Right lobe of liver (tissue), 6 donors: ENCODE measurements around the gene PLXND1. TPM values are rescaled to one million over a fixed set of nuclear protein-coding genes. Genes with fewer than 3 reads are reported as not detected.
"Not testable (repeated sequence)": the region's sequence is repeated elsewhere in the genome, so short reads cannot be mapped to it uniquely, and the experiment has no call there.

Source experiments
- ATAC-seq, 4 donors: fragments of 200-7000 bp; cut with Tn5 transposase; one replicate each; pipeline ENCODE4 v1.9.1; 2020; ENCODE audit warnings: mild to moderate bottlenecking in 4 of 4, moderate library complexity in 4 of 4
- DNase-seq, 3 donors: peaks; one replicate each; pipeline ENCODE4 v3.0.0-alpha.2; 2020
- H3K27ac ChIP-seq, 3 donors: fragments of 200-600 bp; one replicate each; pipeline ENCODE4 v1.8.0; 2022
- H3K27me3 ChIP-seq, 2 donors: fragments of 200-600 bp; one replicate each; pipeline ENCODE4 v1.8.0; 2022
- H3K36me3 ChIP-seq, 4 donors: fragments of 200-600 bp; sonication (generic) in 1 of 4; one replicate each; pipeline versions ENCODE4 v1.5.1 to v1.8.0; 2017 to 2022; ENCODE audit warnings: control low read depth in 1 of 4
- H3K4me1 ChIP-seq, 4 donors: fragments of 200-600 bp; sonication (generic) in 1 of 4; one replicate each; pipeline versions ENCODE4 v1.5.1 to v1.8.0; 2017 to 2022; ENCODE audit warnings: control low read depth in 1 of 4
- H3K4me3 ChIP-seq, 3 donors: fragments of 200-600 bp; one replicate each; pipeline ENCODE4 v1.8.0; 2022
- H3K9me3 ChIP-seq, 4 donors: fragments of 200-600 bp; sonication (generic) in 1 of 4; one replicate each; pipeline versions ENCODE4 v1.5.1 to v1.8.0; 2017 to 2022; ENCODE audit warnings: control low read depth in 1 of 4
- CTCF ChIP-seq, 4 donors: fragments of 200-600 bp in 3 of 4; fragments of 450-650 bp in 1 of 4; IDR thresholded peaks; one replicate each; pipeline versions ENCODE4 v1.5.1 to v1.8.0; 2016 to 2022; ENCODE audit warnings: antibody characterized with exemption in 4 of 4, mild to moderate bottlenecking in 2 of 4
- POLR2A ChIP-seq: fragments of 450-650 bp; IDR thresholded peaks from one replicate; pipeline ENCODE4 v1.6.1; 2017; ENCODE audit warnings: antibody characterized with exemption, mild to moderate bottlenecking
- WGBS: methylation state at CpG from one replicate; pipeline ENCODE4 v1.1.6; 2018; ENCODE audit warnings: low coverage, low lambda C conversion rate; ENCODE audit not compliant: insufficient coverage; ENCODE audit errors: missing lambda C conversion rate; 5-methylcytosine and 5-hydroxymethylcytosine counted together
- intact Hi-C, 2 donors: fragments of 100-400 bp; cut with DNase I; formaldehyde crosslinking; loops; one replicate each; pipeline versions ENCODE4 v1.11.2 to v1.14.1; 2022
- total RNA-seq, 6 experiments: library from RNA; depleted of rRNA in 2 of 6; stranded (reverse); fragments of >200 nt in 2 of 6; fragmentation: NEBNext Ultra II Directional in 3 of 6; extraction: Animal tissue kit (Norgen Biotek cat#: 25700) in 3 of 6; gene quantifications; one replicate each; pipeline versions ENCODE4 v1.1.0 to v1.2.4, GENCODE V29; 2016 to 2023
- donor health status: DM: no; HTN: yes; CAD: no.
- donor health status: DM: no; HTN: no; CAD: no.
- donor health status: DM: no; HTN: no; CAD: no.
- donor health status: DM: no; HTN: yes; CAD: no.
- donor health status: DM: no; HTN: yes; CAD: no.

Gene PLXND1
- total RNA-seq, 6 experiments from 2014 or later = 27.0 to 48.8 (median 29.6) TPM

GRCh38 chr3:129612534-129613366, 6.3 kb upstream of the PLXND1 start:
- H3K27ac ChIP-seq = peak overlapping the region in 1 of 3 donors; percentile 21
- no peaks in the 10 kb centered on the region for H3K9me3 ChIP-seq
- no peaks in the 10 kb centered on the region for H3K36me3 ChIP-seq
- H3K27me3 ChIP-seq = no peaks in the 10 kb centered on the region
- H3K4me3 ChIP-seq = no peak overlapping the region
- intact Hi-C loops = loop anchor here (10.0 kb wide), 1 partner anchor 128 kb away; no protein-coding TSS in a partner anchor
- peaks cover 0 to 7% (median 0%) of the 10 kb centered on the region in 4 donors for H3K4me1 ChIP-seq
- ATAC-seq (no peak), DNase-seq (peak in 2 of 3 donors; percentile 12 to 51)
- TF ChIP-seq CTCF (IDR thresholded peaks at IDR 0.05) (no peak), POLR2A (no peak)
- 48% methylated on average over 7 of the region's 16 CpGs for WGBS

GRCh38 chr3:129611812-129612533, 5.5 kb upstream of the PLXND1 start:
- 40% methylated on average over 4 of the region's 25 CpGs for WGBS

GRCh38 chr3:129611446-129611800, 4.9 kb upstream of the PLXND1 start:
- H3K36me3 ChIP-seq = no peaks in the 10 kb centered on the region
- WGBS = 81% methylated on average over 3 of the region's 9 CpGs
- no peak for DNase-seq

More at GRCh38 chr3:129611812-129612533, 5.5 kb upstream of the PLXND1 start:
- peak overlapping the region in 1 of 3 donors; percentile 21 for H3K27ac ChIP-seq
- H3K27me3 ChIP-seq = no peaks in the 10 kb centered on the region
- DNase-seq (peak in 1 of 3 donors; percentile 45), ATAC-seq (peak in 3 of 4 donors; percentile 5 to 13 (median 8))
- peaks cover 0 to 7% (median 0%) of the 10 kb centered on the region in 4 donors for H3K4me1 ChIP-seq
- intact Hi-C loops = loop anchor here (10.0 kb wide), 1 partner anchor 127 kb away; no protein-coding TSS in a partner anchor
- H3K36me3 ChIP-seq = no peaks in the 10 kb centered on the region
- no peaks in the 10 kb centered on the region for H3K9me3 ChIP-seq
- no peak for TF ChIP-seq POLR2A
- no peak for TF ChIP-seq CTCF (IDR thresholded peaks at IDR 0.05)
- H3K4me3 ChIP-seq = no peak overlapping the region

GRCh38 chr3:129610794-129611445, 4.4 kb upstream of the PLXND1 start:
- not testable (repeated sequence) for ATAC-seq, H3K4me3 ChIP-seq, H3K27ac ChIP-seq, H3K9me3 ChIP-seq, H3K36me3 ChIP-seq, H3K27me3 ChIP-seq, H3K4me1 ChIP-seq, DNase-seq
- WGBS = 82% methylated on average over 5 of the region's 11 CpGs
- intact Hi-C loops = loop anchor here (10.0 kb wide), 1 partner anchor 126 kb away; no protein-coding TSS in a partner anchor

More at GRCh38 chr3:129611446-129611800, 4.9 kb upstream of the PLXND1 start:
- H3K4me1 ChIP-seq = peaks cover 0 to 7% (median 0%) of the 10 kb centered on the region in 4 donors
- intact Hi-C loops = loop anchor here (10.0 kb wide), 1 partner anchor 127 kb away; no protein-coding TSS in a partner anchor
- no peaks in the 10 kb centered on the region for H3K9me3 ChIP-seq
- no peaks in the 10 kb centered on the region for H3K27me3 ChIP-seq
- TF ChIP-seq CTCF (IDR thresholded peaks at IDR 0.05) = no peak
- no peak for TF ChIP-seq POLR2A
- no peak for ATAC-seq
- H3K27ac ChIP-seq = no peak overlapping the region
- H3K4me3 ChIP-seq = no peak overlapping the region
